ENCODE measurements around the gene PYDC1.

- TF ChIP-seq EP300 (IDR thresholded peaks at IDR 0.05), result no peak
- TF ChIP-seq CTCF (IDR thresholded peaks at IDR 0.05), result no peak
Observed at GRCh38 chr16:31214708-31215286, 2.1 kb downstream of the PYDC1 start.

Data from suprapubic skin (tissue), 3 donors.